EH (cell line): Measurements from ENCODE around the gene SMIM10L1.

Source experiments
- DNase-seq: peaks from one replicate; pipeline ENCODE4 v3.0.0-alpha.2; 2015; ENCODE audit warnings: low read depth

SMIM10L1 gene

GRCh38 chr12:11186837-11187236 is 15.8 kb downstream of the SMIM10L1 start, which contains the start of gene TAS2R42:
Gene TAS2R42 (minus strand): TSS chr12:11186937. CDS start chr12:11186937, 0 bp downstream.
- DNase-seq: no peak

GRCh38 chr12:11202811-11203210 is 31.8 kb downstream of the SMIM10L1 start:
- peak; percentile 10 for DNase-seq

GRCh38 chr12:11204173-11204572 is 33.2 kb downstream of the SMIM10L1 start:
- no peak for DNase-seq

DNA sequence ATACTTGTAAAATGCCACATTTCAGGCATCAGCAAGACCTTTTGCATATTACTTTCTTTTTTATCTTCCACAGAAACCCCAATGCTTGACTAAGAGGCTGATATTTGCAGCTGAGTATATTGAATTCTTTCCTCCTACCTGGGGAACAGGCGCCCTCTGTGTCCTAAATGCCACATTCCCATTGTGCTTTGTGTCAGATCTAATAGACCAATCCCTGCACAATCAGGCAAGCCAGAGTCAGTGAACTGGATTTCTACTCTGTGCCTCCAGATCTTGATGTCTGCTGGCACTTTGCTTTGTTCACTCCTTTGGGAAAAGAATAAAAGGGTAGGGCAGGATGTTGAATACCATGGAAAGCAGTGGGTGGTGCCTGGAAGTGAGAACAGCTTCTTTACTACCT is 38.1 kb downstream of the SMIM10L1 start:
- DNase-seq: no peak
